WTC11 (cell line): ENCODE results near the gene BACH2.

ENCODE experiments used
- ARID4B ChIP-seq: sonication (generic); formaldehyde crosslinking; IDR thresholded peaks from 2 replicates; pipeline ENCODE4 v1.8.0; 2023; ENCODE audit warnings: missing genetic modification reagents, mild to moderate bottlenecking, borderline replicate concordance
- JUN ChIP-seq: sonication (generic); formaldehyde crosslinking; IDR thresholded peaks from 2 replicates; pipeline ENCODE4 v1.8.0; 2023; ENCODE audit warnings: mild to moderate bottlenecking, missing genetic modification reagents
- NR3C1 ChIP-seq: sonication (generic); formaldehyde crosslinking; conservative IDR thresholded peaks from 2 replicates; pipeline ENCODE4 v1.8.1; 2023; ENCODE audit warnings: low read depth, mild to moderate bottlenecking, missing genetic modification reagents
- ZNF423 ChIP-seq: fragments of 250-450 bp; sonication (Bioruptor Pico); IDR thresholded peaks from 2 replicates; pipeline ENCODE4 v2.1.2; 2022; ENCODE audit warnings: mild to moderate bottlenecking, moderate library complexity
- TF ChIP-seq, protein P1 (sequence below): sonication (generic); formaldehyde crosslinking; IDR thresholded peaks from 2 replicates; pipeline ENCODE4 v1.8.1; 2022; ENCODE audit warnings: low read depth, missing genetic modification reagents, borderline replicate concordance
- TF ChIP-seq, protein P2 (sequence below): fragments of 200-600 bp; IDR thresholded peaks from 2 replicates; pipeline ENCODE4 v1.8.0; 2022; ENCODE audit warnings: antibody characterized with exemption
- TF ChIP-seq, protein P3 (sequence below): sonication (generic); formaldehyde crosslinking; IDR thresholded peaks from 2 replicates; pipeline ENCODE4 v1.8.1; 2023; ENCODE audit warnings: mild to moderate bottlenecking, moderate library complexity, missing genetic modification reagents
- TF ChIP-seq, protein P4 (sequence below): sonication (generic); formaldehyde crosslinking; IDR thresholded peaks from 2 replicates; pipeline ENCODE4 v1.8.1; 2022; ENCODE audit warnings: mild to moderate bottlenecking, missing genetic modification reagents, moderate library complexity, borderline replicate concordance
- TF ChIP-seq, protein P5 (sequence below): fragments of 250-450 bp; sonication (Bioruptor Pico); conservative IDR thresholded peaks from 2 replicates; pipeline ENCODE4 v1.9.0; 2021; ENCODE audit warnings: mild to moderate bottlenecking

DNA sequence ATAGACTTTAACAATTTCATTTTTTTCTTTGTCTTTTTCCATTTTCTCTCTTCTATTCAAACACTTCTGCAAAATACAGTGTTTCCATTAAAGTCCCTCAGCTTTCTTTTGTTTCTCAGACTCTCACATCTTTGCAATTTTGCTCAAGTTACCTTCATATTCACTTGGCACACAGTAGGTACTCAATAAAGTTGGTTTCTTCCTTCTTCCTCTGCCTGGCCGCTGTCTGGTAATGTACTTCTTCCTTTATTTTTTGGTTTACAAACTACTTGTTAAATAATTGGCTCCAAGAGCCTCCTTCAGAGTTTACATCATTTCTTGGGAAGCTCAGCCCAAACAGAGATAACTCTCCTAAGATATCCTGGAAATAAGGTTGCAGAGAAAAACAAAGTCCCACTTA lies 321.3 kb downstream of the BACH2 start:
- TF ChIP-seq, protein P1, sequence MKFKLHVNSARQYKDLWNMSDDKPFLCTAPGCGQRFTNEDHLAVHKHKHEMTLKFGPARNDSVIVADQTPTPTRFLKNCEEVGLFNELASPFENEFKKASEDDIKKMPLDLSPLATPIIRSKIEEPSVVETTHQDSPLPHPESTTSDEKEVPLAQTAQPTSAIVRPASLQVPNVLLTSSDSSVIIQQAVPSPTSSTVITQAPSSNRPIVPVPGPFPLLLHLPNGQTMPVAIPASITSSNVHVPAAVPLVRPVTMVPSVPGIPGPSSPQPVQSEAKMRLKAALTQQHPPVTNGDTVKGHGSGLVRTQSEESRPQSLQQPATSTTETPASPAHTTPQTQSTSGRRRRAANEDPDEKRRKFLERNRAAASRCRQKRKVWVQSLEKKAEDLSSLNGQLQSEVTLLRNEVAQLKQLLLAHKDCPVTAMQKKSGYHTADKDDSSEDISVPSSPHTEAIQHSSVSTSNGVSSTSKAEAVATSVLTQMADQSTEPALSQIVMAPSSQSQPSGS (CRISPR knock-in tag) = no peak
- TF ChIP-seq, protein P2, sequence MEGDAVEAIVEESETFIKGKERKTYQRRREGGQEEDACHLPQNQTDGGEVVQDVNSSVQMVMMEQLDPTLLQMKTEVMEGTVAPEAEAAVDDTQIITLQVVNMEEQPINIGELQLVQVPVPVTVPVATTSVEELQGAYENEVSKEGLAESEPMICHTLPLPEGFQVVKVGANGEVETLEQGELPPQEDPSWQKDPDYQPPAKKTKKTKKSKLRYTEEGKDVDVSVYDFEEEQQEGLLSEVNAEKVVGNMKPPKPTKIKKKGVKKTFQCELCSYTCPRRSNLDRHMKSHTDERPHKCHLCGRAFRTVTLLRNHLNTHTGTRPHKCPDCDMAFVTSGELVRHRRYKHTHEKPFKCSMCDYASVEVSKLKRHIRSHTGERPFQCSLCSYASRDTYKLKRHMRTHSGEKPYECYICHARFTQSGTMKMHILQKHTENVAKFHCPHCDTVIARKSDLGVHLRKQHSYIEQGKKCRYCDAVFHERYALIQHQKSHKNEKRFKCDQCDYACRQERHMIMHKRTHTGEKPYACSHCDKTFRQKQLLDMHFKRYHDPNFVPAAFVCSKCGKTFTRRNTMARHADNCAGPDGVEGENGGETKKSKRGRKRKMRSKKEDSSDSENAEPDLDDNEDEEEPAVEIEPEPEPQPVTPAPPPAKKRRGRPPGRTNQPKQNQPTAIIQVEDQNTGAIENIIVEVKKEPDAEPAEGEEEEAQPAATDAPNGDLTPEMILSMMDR = no peak
- TF ChIP-seq, protein P3, sequence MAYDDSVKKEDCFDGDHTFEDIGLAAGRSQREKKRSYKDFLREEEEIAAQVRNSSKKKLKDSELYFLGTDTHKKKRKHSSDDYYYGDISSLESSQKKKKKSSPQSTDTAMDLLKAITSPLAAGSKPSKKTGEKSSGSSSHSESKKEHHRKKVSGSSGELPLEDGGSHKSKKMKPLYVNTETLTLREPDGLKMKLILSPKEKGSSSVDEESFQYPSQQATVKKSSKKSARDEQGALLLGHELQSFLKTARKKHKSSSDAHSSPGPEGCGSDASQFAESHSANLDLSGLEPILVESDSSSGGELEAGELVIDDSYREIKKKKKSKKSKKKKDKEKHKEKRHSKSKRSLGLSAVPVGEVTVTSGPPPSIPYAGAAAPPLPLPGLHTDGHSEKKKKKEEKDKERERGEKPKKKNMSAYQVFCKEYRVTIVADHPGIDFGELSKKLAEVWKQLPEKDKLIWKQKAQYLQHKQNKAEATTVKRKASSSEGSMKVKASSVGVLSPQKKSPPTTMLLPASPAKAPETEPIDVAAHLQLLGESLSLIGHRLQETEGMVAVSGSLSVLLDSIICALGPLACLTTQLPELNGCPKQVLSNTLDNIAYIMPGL (CRISPR knock-in tag) = no peak
- TF ChIP-seq JUN (no peak), ARID4B (CRISPR knock-in tag) (no peak), NR3C1 (CRISPR knock-in tag) (no peak), ZNF423 (CRISPR knock-in tag) (no peak)
- TF ChIP-seq, protein P4, sequence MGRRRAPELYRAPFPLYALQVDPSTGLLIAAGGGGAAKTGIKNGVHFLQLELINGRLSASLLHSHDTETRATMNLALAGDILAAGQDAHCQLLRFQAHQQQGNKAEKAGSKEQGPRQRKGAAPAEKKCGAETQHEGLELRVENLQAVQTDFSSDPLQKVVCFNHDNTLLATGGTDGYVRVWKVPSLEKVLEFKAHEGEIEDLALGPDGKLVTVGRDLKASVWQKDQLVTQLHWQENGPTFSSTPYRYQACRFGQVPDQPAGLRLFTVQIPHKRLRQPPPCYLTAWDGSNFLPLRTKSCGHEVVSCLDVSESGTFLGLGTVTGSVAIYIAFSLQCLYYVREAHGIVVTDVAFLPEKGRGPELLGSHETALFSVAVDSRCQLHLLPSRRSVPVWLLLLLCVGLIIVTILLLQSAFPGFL (CRISPR knock-in tag) = no peak
- TF ChIP-seq, protein P5, sequence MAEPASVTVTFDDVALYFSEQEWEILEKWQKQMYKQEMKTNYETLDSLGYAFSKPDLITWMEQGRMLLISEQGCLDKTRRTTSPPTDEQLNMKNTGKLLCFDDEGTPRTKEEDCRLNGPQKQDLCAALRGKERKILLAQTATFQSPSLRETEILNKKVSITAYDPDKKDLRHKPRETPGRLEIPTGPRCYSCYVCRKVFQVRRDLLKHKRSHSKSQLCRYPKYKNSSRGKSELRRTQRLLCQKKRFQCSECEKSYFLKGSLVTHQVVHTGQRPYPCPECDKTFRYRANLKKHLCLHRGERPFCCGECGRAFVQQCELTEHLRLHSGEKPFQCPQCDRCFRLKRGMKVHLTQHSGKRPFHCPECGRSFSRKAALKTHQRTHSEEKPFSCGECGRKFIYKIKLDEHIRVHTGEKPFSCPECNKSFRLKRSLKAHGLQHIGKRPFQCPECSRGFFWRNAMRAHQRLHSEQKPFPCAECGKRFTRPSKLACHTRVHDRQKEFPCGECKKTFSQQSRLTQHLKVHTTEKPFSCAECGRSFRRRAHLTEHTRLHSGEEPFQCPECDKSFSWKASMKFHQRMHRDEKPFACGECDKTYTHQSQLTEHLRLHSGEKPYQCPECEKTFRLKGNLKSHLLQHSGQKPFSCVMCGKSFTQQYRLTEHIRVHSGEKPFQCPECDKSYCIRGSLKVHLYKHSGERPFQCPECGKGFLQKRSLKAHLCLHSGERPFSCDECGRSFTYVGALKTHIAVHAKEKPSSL (CRISPR knock-in tag) = no peak
